ENCODE results near the gene BAHCC1. TPM values are rescaled to one million over a fixed set of nuclear protein-coding genes. Genes with fewer than 3 reads are reported as not detected.

The BAHCC1 gene
- total RNA-seq, 2 experiments from 2014 or later: 0.40 to 0.65 TPM

- intact Hi-C loops (cut with micrococcal nuclease): no loop called here
- Mint-ChIP-seq H3K9me3 (no peaks in the 10 kb centered on the region), H3K27me3 (no peaks in the 10 kb centered on the region), H3K4me3 (no peak overlapping the region), H3K4me1 (ENCODE audit: low read depth) (no peaks in the 10 kb centered on the region), H3K27ac (no peak overlapping the region), H3K36me3 (ENCODE audit: low read depth) (no peaks in the 10 kb centered on the region)
- no peak for DNase-seq
- CTCF ChIA-PET: no interaction called here
- ATAC-seq: no peak
- no peak for TF ChIP-seq CTCF (IDR thresholded peaks at IDR 0.05)
- POLR2A ChIA-PET: no interaction called here
Measured at GRCh38 chr17:81419886-81420768, 24.9 kb downstream of the BAHCC1 start.

- DNase-seq: no peak
- H3K4me3 Mint-ChIP-seq: no peak overlapping the region
- intact Hi-C loops (cut with micrococcal nuclease): no loop called here
- ATAC-seq: no peak
- TF ChIP-seq CTCF (IDR thresholded peaks at IDR 0.05): no peak
- POLR2A ChIA-PET: no interaction called here
- CTCF ChIA-PET: no interaction called here
- H3K27me3 Mint-ChIP-seq: no peaks in the 10 kb centered on the region
- H3K27ac Mint-ChIP-seq: no peak overlapping the region
- no peaks in the 10 kb centered on the region for H3K4me1 Mint-ChIP-seq (ENCODE audit: low read depth)
- no peaks in the 10 kb centered on the region for H3K36me3 Mint-ChIP-seq (ENCODE audit: low read depth)
- no peaks in the 10 kb centered on the region for H3K9me3 Mint-ChIP-seq
Measured at GRCh38 chr17:81420769-81421462, 25.7 kb downstream of the BAHCC1 start.

GRCh38 chr17:81422776-81423697 is 27.8 kb downstream of the BAHCC1 start:
- Mint-ChIP-seq H3K9me3 (no peaks in the 10 kb centered on the region), H3K27me3 (peaks cover 10% of the 10 kb centered on the region), H3K4me3 (no peak overlapping the region), H3K4me1 (ENCODE audit: low read depth) (peaks cover 4% of the 10 kb centered on the region), H3K27ac (no peak overlapping the region), H3K36me3 (ENCODE audit: low read depth) (no peaks in the 10 kb centered on the region)
- ChIA-PET POLR2A (interaction anchor here (1.1 kb wide), 1 partner anchor 10 kb away, joined by 3 read pairs; no protein-coding TSS in a partner anchor), CTCF (no interaction called here)
- intact Hi-C loops (cut with micrococcal nuclease): no loop called here
- ATAC-seq (no peak), DNase-seq (no peak)
- TF ChIP-seq CTCF (IDR thresholded peaks at IDR 0.05): no peak

- Mint-ChIP-seq H3K4me3 (no peak overlapping the region), H3K27me3 (peaks cover 14% of the 10 kb centered on the region), H3K36me3 (ENCODE audit: low read depth) (no peaks in the 10 kb centered on the region), H3K27ac (no peak overlapping the region), H3K4me1 (ENCODE audit: low read depth) (peaks cover 5% of the 10 kb centered on the region), H3K9me3 (no peaks in the 10 kb centered on the region)
- ATAC-seq: no peak
- intact Hi-C loops (cut with micrococcal nuclease): no loop called here
- ChIA-PET CTCF (no interaction called here), POLR2A (no interaction called here)
- TF ChIP-seq CTCF (IDR thresholded peaks at IDR 0.05): no peak
- DNase-seq: no peak
Measured at GRCh38 chr17:81423698-81424071, 28.4 kb downstream of the BAHCC1 start.
